PFSK-1 (cell line): Measurements from ENCODE around the gene GRM4.

Experiments
- FOXP2 ChIP-seq: optimal IDR thresholded peaks from 2 replicates; pipeline ENCODE3; 2011; ENCODE audit warnings: borderline replicate concordance, control low read depth, inconsistent platforms; ENCODE audit not compliant: insufficient read depth; ENCODE audit errors: extremely low read length, extremely low read depth
- POLR2AphosphoS5 ChIP-seq: IDR thresholded peaks from 2 replicates; pipeline ENCODE4 v1.6.1; 2012; ENCODE audit warnings: low read depth, mild to moderate bottlenecking, control low read depth, low read length, moderate library complexity
- REST ChIP-seq, 2 experiments: IDR thresholded peaks; 2 replicates each; pipeline versions ENCODE4 v1.6.1 to v1.8.0; 2011 to 2012; ENCODE audit warnings: low read depth in 2 of 2, low read length in 2 of 2, control low read depth in 1 of 2, inconsistent platforms in 1 of 2, mild to moderate bottlenecking in 1 of 2, moderate library complexity in 1 of 2; ENCODE audit not compliant: insufficient read depth in 1 of 2
- SIN3A ChIP-seq: IDR thresholded peaks from 2 replicates; pipeline ENCODE4 v1.6.1; 2012; ENCODE audit warnings: mild to moderate bottlenecking, low read length, moderate library complexity, borderline replicate concordance; ENCODE audit not compliant: insufficient read depth
- TAF1 ChIP-seq: IDR thresholded peaks from 2 replicates; pipeline ENCODE4 v1.6.1; 2012; ENCODE audit warnings: low read length, control low read depth, borderline replicate concordance; ENCODE audit not compliant: insufficient read depth

The GRM4 gene

GRCh38 chr6:34027445-34027936 is 118.4 kb downstream of the GRM4 start:
- TF ChIP-seq REST (IDR thresholded peaks at IDR 0.05; ENCODE audit: insufficient read depth in 1 of 2, low read depth in 2 of 2, low read length in 2 of 2) (no peak), TAF1 (no peak), FOXP2 (no peak), POLR2AphosphoS5 (no peak), SIN3A (no peak)

- TF ChIP-seq REST (IDR thresholded peaks at IDR 0.05; ENCODE audit: insufficient read depth in 1 of 2, low read depth in 2 of 2, low read length in 2 of 2) (no peak), SIN3A (no peak), FOXP2 (no peak), POLR2AphosphoS5 (no peak), TAF1 (no peak)
Observed at GRCh38 chr6:34025861-34026260, 120.0 kb downstream of the GRM4 start.

- TF ChIP-seq REST (IDR thresholded peaks at IDR 0.05; ENCODE audit: insufficient read depth in 1 of 2, low read depth in 2 of 2, low read length in 2 of 2) (no peak), FOXP2 (no peak), TAF1 (no peak), POLR2AphosphoS5 (no peak), SIN3A (no peak)
Observed at GRCh38 chr6:34025112-34025807, 120.6 kb downstream of the GRM4 start.

- TF ChIP-seq TAF1 (no peak), SIN3A (no peak)
Observed at GRCh38 chr6:34022873-34023255, 123.0 kb downstream of the GRM4 start.

GRCh38 chr6:34022250-34022872 is 123.5 kb downstream of the GRM4 start:
- TF ChIP-seq FOXP2, result no peak
- TF ChIP-seq REST (IDR thresholded peaks at IDR 0.05; ENCODE audit: insufficient read depth in 1 of 2, low read depth in 2 of 2, low read length in 2 of 2), result no peak
- no peak for TF ChIP-seq POLR2AphosphoS5
- TF ChIP-seq TAF1, result no peak
- no peak for TF ChIP-seq SIN3A
